Kidney epithelial cell (primary cell): ENCODE data around the gene ASAP2. TPM values are rescaled to one million over a fixed set of nuclear protein-coding genes. Genes with fewer than 3 reads are reported as not detected.

Experiments used
- DNase-seq: peaks from one replicate; pipeline ENCODE4 v3.0.0-alpha.2; 2010; ENCODE audit warnings: low read depth
- H3K27me3 ChIP-seq: 2 replicates; pipeline ENCODE4 v1.6.0; 2011; ENCODE audit warnings: low read length; ENCODE audit not compliant: control insufficient read depth, insufficient read depth
- H3K36me3 ChIP-seq: 2 replicates; pipeline ENCODE4 v1.5.1; 2011; ENCODE audit warnings: low read length; ENCODE audit not compliant: control insufficient read depth, insufficient read depth
- H3K4me3 ChIP-seq: 2 replicates; pipeline ENCODE4 v1.5.1; 2011; ENCODE audit warnings: low read depth, mild to moderate bottlenecking, control low read depth, low read length
- total RNA-seq: library from RNA; depleted of rRNA; stranded (reverse); fragments of >200 nt; gene quantifications from 2 replicates; pipeline ENCODE4 v1.2.3, GENCODE V29; 2015
- TF ChIP-seq, protein P1 (sequence below): IDR thresholded peaks from 2 replicates; pipeline ENCODE4 v1.5.1; 2011; ENCODE audit warnings: mild to moderate bottlenecking, moderate library complexity, low read length, control low read depth, inconsistent platforms; ENCODE audit not compliant: insufficient read depth, poor library complexity, severe bottlenecking

ASAP2 gene
- total RNA-seq, 1 donor from 2014 or later, result 42.2 TPM

- H3K27me3 ChIP-seq, result no peaks in the 10 kb centered on the region
- TF ChIP-seq, protein P1, sequence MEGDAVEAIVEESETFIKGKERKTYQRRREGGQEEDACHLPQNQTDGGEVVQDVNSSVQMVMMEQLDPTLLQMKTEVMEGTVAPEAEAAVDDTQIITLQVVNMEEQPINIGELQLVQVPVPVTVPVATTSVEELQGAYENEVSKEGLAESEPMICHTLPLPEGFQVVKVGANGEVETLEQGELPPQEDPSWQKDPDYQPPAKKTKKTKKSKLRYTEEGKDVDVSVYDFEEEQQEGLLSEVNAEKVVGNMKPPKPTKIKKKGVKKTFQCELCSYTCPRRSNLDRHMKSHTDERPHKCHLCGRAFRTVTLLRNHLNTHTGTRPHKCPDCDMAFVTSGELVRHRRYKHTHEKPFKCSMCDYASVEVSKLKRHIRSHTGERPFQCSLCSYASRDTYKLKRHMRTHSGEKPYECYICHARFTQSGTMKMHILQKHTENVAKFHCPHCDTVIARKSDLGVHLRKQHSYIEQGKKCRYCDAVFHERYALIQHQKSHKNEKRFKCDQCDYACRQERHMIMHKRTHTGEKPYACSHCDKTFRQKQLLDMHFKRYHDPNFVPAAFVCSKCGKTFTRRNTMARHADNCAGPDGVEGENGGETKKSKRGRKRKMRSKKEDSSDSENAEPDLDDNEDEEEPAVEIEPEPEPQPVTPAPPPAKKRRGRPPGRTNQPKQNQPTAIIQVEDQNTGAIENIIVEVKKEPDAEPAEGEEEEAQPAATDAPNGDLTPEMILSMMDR, result no peak
- H3K36me3 ChIP-seq, result no peaks in the 10 kb centered on the region
- no peak for DNase-seq
- no peak overlapping the region for H3K4me3 ChIP-seq
These were observed 84.7 kb downstream of the ASAP2 start for GRCh38 chr2:9291331-9291730.

- DNase-seq, result no peak
- TF ChIP-seq, protein P1, result no peak
- H3K4me3 ChIP-seq, result no peak overlapping the region
- no peaks in the 10 kb centered on the region for H3K27me3 ChIP-seq
- no peaks in the 10 kb centered on the region for H3K36me3 ChIP-seq
These were observed 85.3 kb downstream of the ASAP2 start for GRCh38 chr2:9291866-9292265.

DNA sequence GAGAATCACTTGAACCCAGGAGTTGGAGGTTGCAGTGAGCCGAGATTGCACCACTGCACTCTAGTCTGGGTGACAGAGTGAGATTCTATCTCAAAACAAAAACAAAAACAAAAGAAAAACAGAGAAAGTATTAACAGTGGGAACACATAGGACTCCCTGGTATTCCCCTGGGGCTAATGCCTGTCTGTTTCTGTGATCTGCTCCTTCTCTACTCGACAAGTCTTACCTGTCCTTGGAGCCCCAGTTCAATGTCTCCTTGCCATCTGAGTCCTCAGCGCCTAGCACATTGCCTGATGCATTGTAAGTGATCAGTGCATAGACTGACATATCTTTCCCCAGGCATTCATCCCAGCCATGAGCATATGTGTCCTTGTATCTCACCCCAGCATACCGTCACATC, 85.8 kb downstream of the ASAP2 start:
- no peak for DNase-seq
- TF ChIP-seq, protein P1, result no peak
- Histone ChIP-seq H3K36me3 (no peaks in the 10 kb centered on the region), H3K27me3 (no peaks in the 10 kb centered on the region), H3K4me3 (no peak overlapping the region)

GRCh38 chr2:9294764-9295163, 88.2 kb downstream of the ASAP2 start:
- TF ChIP-seq, protein P1, result no peak
- Histone ChIP-seq H3K4me3 (no peak overlapping the region), H3K27me3 (no peaks in the 10 kb centered on the region), H3K36me3 (no peaks in the 10 kb centered on the region)
- no peak for DNase-seq

DNA sequence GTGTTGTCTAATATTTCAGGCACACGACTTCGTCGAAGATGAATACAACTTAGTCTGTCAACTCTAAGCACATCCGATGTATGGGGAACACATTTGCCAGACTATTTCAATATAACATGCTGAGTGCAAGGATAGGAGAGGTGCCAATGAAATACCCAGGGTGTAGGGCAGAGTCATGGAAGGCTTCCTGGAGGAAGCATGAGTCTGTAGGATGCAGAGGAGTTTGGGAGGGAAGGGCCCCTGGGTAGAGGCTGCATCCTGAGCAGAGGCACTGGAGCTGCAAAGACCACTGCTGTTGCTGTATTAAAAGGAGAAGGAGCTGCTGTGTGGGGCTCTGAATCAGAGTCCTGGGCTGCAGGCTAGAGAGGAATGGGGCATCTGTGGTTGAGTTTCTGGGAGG, 89.9 kb downstream of the ASAP2 start:
- no peaks in the 10 kb centered on the region for H3K27me3 ChIP-seq
- no peaks in the 10 kb centered on the region for H3K36me3 ChIP-seq
- TF ChIP-seq, protein P1, result no peak
- DNase-seq, result no peak
- no peak overlapping the region for H3K4me3 ChIP-seq

GRCh38 chr2:9297156-9297555, 90.5 kb downstream of the ASAP2 start:
- Histone ChIP-seq H3K4me3 (no peak overlapping the region), H3K36me3 (no peaks in the 10 kb centered on the region), H3K27me3 (no peaks in the 10 kb centered on the region)
- no peak for DNase-seq
- TF ChIP-seq, protein P1, result no peak
